NCI-H2196 (cell line): ENCODE data around the gene APLF.
A peak's percentile ranks its signal among the peaks of the same experiment; 100 is the strongest.

Experiments used
- DNase-seq: peaks from one replicate; lab custom pipeline; 2025; ENCODE audit not compliant: unreplicated experiment; lab: John Stamatoyannopoulos, UW

APLF gene, protein sequence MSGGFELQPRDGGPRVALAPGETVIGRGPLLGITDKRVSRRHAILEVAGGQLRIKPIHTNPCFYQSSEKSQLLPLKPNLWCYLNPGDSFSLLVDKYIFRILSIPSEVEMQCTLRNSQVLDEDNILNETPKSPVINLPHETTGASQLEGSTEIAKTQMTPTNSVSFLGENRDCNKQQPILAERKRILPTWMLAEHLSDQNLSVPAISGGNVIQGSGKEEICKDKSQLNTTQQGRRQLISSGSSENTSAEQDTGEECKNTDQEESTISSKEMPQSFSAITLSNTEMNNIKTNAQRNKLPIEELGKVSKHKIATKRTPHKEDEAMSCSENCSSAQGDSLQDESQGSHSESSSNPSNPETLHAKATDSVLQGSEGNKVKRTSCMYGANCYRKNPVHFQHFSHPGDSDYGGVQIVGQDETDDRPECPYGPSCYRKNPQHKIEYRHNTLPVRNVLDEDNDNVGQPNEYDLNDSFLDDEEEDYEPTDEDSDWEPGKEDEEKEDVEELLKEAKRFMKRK

DNA sequence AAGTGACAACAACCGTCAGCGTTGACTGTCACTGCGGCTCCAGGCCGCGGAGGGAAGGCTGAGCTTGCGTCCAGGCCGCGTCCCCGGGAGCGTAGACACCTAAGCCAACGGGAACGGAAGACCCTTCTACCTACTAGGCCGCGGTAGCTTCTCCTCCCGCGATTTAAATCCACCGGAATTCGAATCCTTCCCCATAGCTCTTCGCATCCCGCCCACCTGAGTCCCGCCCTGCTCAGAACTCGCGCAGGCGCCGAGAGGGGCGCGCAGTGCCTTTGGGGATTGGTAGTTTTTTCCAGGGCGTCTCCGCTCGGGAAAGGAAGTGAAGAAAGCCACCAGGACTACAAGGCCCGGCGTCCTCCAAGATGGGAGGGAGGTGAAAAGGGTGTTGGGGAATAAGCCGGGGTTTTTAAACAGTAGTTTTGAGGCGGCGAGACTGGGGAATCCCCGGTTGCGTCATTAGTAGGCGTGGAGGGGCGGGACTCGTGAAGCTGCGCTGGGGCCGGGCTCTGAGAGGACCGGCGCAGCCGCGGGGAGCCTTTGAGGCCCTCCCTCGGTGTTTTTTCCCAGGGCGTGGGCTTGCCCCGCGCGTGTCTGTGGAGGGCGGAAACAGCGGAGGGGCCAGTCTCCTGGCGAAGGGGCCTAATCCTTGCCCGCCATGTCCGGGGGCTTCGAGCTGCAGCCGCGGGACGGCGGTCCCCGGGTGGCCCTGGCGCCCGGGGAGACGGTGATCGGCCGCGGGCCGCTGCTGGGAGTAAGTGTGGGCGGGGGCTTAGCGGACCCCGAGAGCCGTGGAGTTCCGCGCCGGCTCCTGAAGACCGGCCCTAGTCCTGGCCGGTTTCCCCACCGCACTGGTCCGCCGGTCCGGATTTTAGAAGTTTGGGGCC, at the start of gene APLF, which contains the start of gene FBXO48:
TSS of gene APLF (plus strand) at position 509 of the 884 bp plus-strand sequence. CDS start at position 656, 147 bp downstream.
TSS of gene FBXO48 (minus strand) at position 218 of the 884 bp plus-strand sequence. CDS start 2,149 bp downstream, outside the sequence.
- DNase-seq, result peak; percentile 89

DNA sequence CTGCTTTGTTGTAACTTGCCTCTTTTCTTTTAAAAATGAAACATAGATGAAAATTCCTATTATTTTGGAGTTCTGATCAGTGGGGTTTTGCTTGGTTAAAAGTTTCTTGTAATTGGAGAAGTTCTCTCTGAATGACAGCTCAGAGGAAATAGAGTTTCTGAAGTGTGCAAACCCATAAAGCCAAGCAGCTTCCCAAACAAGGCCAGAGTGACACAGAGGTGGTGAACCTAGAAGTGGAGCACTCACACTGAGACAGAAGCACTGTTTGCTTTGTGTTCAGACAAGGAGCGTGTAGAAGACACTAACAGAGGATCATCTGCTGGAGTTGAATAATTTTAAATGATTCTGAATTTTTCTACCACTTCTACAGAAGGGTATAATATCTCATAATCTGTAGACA, 49.5 kb upstream of the APLF start:
- DNase-seq, result no peak

DNA sequence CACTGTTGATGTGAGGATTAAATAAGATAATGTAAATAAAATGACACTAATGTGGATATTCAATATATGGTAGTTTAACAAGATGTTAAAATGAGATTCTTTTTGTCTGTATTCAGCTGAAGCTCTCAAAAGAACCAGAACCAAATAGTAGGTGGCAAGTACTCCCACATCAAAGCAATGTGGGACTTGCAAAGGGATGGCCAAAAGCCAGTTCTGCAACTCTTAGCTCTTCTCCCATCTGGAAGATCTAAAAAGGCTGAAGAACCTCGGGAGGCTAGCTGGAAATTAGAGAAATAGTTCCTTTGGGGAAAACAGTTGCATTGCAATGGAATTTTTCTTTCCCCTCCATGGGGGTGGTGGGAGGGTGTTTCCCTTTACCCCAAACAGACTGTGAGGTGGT, 49.0 kb upstream of the APLF start:
- no peak for DNase-seq

DNA sequence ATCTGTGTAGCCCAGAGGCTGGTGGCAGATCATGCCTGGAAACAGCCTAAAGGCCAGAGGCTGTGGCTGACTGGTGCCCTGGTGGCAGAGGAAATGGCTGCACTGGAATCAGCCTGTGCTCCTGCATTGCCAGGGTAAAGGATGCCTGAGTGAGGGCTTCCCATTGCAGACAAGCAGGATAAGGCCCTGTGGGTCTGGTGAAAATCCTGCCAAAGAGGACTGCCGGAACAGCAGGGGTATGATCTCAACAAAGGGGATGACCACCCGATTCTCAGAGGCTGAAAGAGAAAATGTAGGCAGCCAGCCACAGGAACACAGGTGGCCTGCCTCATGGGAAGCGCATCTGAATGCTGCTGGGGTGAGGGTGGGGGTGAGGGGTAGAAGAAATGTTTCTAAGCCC, 48.5 kb upstream of the APLF start:
- no peak for DNase-seq

GRCh38 chr2:68420254-68420910, 47.0 kb upstream of the APLF start:
- no peak for DNase-seq

- DNase-seq, result no peak
Observed at GRCh38 chr2:68423966-68424650, 43.3 kb upstream of the APLF start.

DNA sequence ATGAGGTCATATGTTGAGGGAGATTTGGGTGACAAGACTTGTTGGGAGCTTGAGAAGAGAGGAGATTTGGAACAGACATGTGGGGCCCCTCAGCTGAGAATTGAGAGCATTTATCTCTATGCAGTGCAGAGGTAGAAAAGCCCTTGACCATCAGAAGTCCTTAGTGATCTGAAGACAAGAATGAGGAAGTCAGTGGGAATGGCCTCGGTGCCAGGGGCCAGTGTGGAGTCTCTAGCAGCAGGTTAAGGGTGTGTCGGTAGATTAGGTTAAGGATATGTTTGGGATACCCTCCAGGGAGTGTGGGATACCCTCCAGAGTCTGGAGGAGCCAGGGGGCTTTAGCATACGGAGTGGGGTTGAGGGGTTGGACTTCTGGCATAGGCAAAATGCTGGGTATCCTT, 41.9 kb upstream of the APLF start:
- no peak for DNase-seq

- no peak for DNase-seq
Observed at GRCh38 chr2:68426446-68426845, 40.9 kb upstream of the APLF start.

DNA sequence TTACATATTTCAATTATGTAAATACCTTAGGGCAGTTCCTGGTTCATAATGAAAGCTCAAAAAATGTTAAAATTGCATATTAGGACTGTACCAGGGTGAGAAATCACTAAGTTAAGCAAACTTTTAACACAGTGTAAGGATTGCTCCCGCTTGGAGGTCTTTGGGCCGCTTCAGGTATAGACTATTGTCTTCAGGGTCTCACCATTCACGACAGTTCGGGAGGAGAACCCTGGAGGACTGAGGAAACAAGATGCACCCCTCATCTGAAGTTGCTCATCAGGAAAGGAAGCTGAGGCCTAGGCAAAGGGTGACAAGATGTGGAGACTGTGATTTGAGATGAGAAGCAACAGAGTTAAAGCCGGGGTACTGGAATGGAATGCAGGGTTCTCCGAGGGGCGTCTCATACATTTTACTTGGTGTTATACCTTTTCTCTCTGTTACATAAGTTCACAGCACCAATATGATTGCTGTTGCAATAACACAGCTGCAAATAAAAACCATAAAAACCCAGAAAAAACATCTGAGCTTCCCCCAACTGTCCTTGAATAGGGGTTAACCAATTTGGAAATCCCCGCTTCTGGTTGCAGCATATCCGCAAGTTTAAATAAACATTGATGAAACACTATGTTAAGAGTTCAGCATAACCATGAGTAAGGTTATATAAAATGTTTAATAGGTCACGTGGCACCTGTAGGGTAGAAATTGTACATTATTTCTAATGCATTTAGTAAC, 40.4 kb upstream of the APLF start:
- no peak for DNase-seq

DNA sequence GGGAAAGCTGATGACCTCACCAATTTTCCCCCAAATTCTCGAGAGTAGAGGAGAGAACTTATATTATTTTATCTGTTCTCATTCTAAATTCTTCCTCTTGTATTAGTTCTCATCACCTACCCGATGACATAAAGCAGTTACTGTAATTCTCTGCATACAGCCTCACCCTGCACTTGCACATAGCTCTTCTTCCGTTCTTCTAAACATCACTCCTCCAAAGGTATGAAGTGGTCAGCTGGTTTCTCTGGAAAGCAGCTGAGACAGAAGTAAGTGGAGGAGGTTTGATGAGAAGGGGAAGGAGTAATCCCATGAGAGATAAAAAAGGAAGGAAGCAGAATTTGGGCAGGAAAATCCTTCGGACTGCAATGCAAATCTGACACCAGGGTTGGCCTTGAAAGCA, 39.3 kb upstream of the APLF start:
- DNase-seq, result no peak

DNA sequence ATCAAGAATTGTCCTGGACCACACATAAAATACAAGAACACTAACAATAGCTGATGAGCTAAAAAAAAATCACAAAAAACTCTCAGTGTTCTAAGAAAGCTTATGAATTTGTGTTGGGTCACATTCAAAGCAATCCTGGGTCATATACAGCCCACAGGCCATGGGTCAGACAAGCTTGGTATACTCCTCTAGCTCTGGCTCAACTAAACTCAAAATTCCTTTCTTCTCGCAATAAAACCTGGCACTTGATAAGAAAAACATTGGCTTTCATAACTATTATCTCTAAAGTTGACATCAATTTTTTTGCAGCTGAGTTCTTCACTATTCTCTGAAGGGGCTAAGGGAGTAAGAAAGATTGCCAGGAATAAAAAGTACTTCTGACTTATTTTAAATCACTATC, 38.6 kb upstream of the APLF start:
- no peak for DNase-seq

GRCh38 chr2:68429311-68429826, 38.0 kb upstream of the APLF start:
- no peak for DNase-seq

DNA sequence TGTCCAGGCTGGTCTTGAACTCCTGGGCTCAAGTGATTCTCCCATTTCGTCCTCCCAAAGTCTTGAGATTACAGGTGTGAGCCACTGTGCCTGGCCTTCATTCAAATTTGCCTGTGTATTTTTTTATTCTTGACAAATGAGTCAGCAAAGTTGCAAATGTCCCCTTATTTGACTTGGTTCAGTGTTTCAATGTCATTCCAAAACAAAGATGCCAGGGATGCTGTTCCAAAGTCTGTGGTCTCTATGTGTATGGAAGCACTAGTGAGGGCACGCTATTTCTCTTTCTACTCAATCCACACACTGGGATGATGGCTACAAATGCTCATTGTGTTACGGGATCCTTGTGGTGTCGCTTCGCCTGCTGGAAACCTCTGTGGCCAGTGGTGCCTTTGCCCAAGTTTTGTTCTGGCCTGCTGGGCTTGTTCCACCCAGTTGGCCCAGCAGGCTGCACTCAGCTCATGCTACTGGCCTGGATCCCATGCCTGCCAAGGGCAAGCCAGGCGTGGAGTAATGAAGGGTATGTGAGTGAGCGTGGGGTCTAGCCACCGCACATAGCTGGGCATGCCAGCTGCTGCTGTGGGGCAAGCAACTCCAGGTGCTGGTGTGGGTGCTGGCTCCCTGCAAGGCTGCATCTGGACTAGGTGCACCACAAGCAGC, 35.9 kb upstream of the APLF start:
- DNase-seq, result no peak

GRCh38 chr2:68432696-68433658, 34.4 kb upstream of the APLF start:
- DNase-seq, result no peak

GRCh38 chr2:68434981-68435380, 32.4 kb upstream of the APLF start:
- DNase-seq, result no peak

GRCh38 chr2:68435615-68436014, 31.8 kb upstream of the APLF start:
- DNase-seq, result no peak

DNA sequence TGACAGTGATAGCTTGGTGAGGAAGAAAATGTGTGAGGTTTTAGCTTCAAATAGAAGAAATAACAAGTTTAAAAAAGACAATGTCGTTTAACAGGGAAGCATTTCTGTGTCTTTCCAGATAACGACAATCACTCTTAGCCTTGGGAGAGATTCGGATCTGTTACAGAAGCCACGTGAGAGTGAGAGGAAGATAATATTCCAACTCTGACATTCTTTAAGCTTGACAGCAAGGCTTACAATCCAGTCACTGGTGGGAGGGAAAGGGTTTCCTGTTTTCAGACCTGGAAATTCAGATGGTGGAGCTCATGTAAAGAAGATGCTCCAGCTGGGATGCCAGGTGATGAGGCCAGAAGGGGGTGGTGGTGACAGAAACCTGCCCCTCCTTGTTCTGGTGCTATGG, 31.1 kb upstream of the APLF start:
- DNase-seq, result no peak
